PFSK-1 (cell line): ENCODE measurements around the gene ARHGEF7.

Experiments used
- POLR2AphosphoS5 ChIP-seq: IDR thresholded peaks from 2 replicates; pipeline ENCODE4 v1.6.1; 2012; ENCODE audit warnings: low read depth, mild to moderate bottlenecking, control low read depth, low read length, moderate library complexity
- TF ChIP-seq, protein P1 (sequence below), 2 experiments: IDR thresholded peaks; 2 replicates each; pipeline versions ENCODE4 v1.6.1 to v1.8.0; 2011 to 2012; ENCODE audit warnings: low read depth in 2 of 2, low read length in 2 of 2, control low read depth in 1 of 2, inconsistent platforms in 1 of 2, mild to moderate bottlenecking in 1 of 2, moderate library complexity in 1 of 2; ENCODE audit not compliant: insufficient read depth in 1 of 2

DNA sequence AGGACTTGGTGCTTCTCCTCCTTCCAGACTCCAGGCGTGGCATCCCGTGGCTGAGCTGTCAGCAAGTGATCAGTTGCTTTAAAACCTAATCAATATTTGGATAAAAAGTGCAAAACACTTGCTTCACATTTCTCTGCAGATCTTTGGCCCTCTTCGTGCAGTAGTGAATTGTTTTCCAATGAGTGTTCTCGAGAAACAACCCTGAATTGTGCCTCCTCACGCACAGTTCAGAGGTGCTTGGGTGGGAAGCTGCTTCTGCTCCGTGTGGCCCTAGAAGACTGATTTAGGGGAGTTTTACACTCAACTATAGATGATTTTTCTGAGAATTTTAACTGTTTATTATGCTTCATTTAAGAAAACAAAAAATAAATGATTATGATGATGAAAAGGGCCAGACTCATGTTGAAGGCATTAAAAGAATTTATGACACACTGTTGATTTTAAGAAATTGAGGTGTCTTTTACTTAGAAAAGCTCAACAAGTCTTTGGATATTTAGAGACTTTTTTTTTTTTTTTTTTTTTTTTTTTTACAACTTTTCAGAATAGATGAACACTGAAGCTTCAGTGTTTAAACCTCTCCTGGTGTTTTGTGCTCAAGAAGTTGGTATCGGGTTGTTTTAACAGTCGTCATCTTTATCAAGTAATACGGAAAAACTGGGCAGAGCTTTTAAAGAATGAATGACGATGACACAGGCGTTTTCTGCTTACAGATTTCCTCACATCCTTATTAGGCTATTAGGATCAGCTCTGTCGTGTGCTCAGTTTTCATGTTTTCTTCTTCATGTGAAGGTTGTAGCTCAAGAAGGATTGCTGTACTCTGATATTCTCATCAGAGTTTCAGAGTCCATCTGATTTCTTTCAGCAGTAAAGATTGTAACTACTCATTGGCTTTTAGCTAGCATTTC lies 165.8 kb downstream of the ARHGEF7 start:
- no peak for TF ChIP-seq POLR2AphosphoS5
- TF ChIP-seq, protein P1, sequence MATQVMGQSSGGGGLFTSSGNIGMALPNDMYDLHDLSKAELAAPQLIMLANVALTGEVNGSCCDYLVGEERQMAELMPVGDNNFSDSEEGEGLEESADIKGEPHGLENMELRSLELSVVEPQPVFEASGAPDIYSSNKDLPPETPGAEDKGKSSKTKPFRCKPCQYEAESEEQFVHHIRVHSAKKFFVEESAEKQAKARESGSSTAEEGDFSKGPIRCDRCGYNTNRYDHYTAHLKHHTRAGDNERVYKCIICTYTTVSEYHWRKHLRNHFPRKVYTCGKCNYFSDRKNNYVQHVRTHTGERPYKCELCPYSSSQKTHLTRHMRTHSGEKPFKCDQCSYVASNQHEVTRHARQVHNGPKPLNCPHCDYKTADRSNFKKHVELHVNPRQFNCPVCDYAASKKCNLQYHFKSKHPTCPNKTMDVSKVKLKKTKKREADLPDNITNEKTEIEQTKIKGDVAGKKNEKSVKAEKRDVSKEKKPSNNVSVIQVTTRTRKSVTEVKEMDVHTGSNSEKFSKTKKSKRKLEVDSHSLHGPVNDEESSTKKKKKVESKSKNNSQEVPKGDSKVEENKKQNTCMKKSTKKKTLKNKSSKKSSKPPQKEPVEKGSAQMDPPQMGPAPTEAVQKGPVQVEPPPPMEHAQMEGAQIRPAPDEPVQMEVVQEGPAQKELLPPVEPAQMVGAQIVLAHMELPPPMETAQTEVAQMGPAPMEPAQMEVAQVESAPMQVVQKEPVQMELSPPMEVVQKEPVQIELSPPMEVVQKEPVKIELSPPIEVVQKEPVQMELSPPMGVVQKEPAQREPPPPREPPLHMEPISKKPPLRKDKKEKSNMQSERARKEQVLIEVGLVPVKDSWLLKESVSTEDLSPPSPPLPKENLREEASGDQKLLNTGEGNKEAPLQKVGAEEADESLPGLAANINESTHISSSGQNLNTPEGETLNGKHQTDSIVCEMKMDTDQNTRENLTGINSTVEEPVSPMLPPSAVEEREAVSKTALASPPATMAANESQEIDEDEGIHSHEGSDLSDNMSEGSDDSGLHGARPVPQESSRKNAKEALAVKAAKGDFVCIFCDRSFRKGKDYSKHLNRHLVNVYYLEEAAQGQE (IDR thresholded peaks at IDR 0.05; ENCODE audit: insufficient read depth in 1 of 2, low read depth in 2 of 2, low read length in 2 of 2): no peak
